Measurements from ENCODE around the gene NPIPB8.
"Not testable (repeated sequence)": the region's sequence is repeated elsewhere in the genome, so short reads cannot be mapped to it uniquely, and the experiment has no call there.

NPIPB8 gene

DNA sequence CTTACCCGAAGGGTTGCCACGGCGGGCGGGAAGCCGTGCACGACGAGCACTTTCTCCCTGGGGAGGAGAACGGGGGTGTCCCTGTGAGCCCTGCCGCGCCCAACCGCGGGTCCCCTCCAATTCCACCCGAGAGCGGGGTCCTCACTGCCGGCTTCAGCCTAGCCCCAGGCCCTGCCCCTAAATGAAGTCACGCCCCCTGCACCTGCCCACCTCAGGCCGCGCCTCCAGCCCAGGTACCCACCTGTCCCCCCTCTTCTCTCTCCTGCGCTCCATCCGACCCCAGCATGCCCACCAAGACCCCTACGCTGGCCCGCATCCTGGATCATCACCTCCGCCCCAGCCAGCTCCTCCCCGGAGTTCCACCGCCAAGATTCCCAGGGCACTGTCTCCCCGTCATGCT lies 24.0 kb upstream of the NPIPB8 start:
- not testable (repeated sequence) for H3K36me3 ChIP-seq (ENCODE audit: control insufficient read depth, insufficient read depth, low read length); H3K4me1 ChIP-seq (ENCODE audit: control insufficient read depth, insufficient read depth, low read length); H3K27ac ChIP-seq (ENCODE audit: insufficient read depth, low read depth, low read length, poor library complexity, severe bottlenecking); H3K27me3 ChIP-seq (ENCODE audit: control insufficient read depth, insufficient read depth, low read length, poor library complexity, severe bottlenecking); H3K9me3 ChIP-seq (ENCODE audit: control insufficient read depth, low read length); H3K4me3 ChIP-seq (ENCODE audit: insufficient read depth, low read depth, low read length)
- no CpG with 5 or more reads among the region's 26 CpGs for WGBS, 2 experiments

- H3K9me3 ChIP-seq (ENCODE audit: control insufficient read depth, low read length); H3K36me3 ChIP-seq (ENCODE audit: control insufficient read depth, insufficient read depth, low read length); H3K27me3 ChIP-seq (ENCODE audit: control insufficient read depth, insufficient read depth, low read length, poor library complexity, severe bottlenecking); H3K27ac ChIP-seq (ENCODE audit: insufficient read depth, low read depth, low read length, poor library complexity, severe bottlenecking); H3K4me1 ChIP-seq (ENCODE audit: control insufficient read depth, insufficient read depth, low read length); H3K4me3 ChIP-seq (ENCODE audit: insufficient read depth, low read depth, low read length): not testable (repeated sequence)
- 88 to 94% methylated on average over 5 to 6 of the region's 16 CpGs for WGBS, 2 experiments
These were observed 23.3 kb upstream of the NPIPB8 start for GRCh38 chr16:28614561-28614960.

GRCh38 chr16:28615486-28616223 lies 22.2 kb upstream of the NPIPB8 start:
- not testable (repeated sequence) for H3K4me3 ChIP-seq (ENCODE audit: insufficient read depth, low read depth, low read length); H3K27me3 ChIP-seq (ENCODE audit: control insufficient read depth, insufficient read depth, low read length, poor library complexity, severe bottlenecking); H3K4me1 ChIP-seq (ENCODE audit: control insufficient read depth, insufficient read depth, low read length); H3K36me3 ChIP-seq (ENCODE audit: control insufficient read depth, insufficient read depth, low read length); H3K9me3 ChIP-seq (ENCODE audit: control insufficient read depth, low read length); H3K27ac ChIP-seq (ENCODE audit: insufficient read depth, low read depth, low read length, poor library complexity, severe bottlenecking)
- WGBS, 2 experiments: 60 to 62% methylated on average over 13 to 14 of the region's 24 CpGs

- not testable (repeated sequence) for H3K36me3 ChIP-seq (ENCODE audit: control insufficient read depth, insufficient read depth, low read length); H3K9me3 ChIP-seq (ENCODE audit: control insufficient read depth, low read length); H3K4me1 ChIP-seq (ENCODE audit: control insufficient read depth, insufficient read depth, low read length); H3K27ac ChIP-seq (ENCODE audit: insufficient read depth, low read depth, low read length, poor library complexity, severe bottlenecking); H3K4me3 ChIP-seq (ENCODE audit: insufficient read depth, low read depth, low read length); H3K27me3 ChIP-seq (ENCODE audit: control insufficient read depth, insufficient read depth, low read length, poor library complexity, severe bottlenecking)
- WGBS, 2 experiments: 93 to 94% methylated on average over 7 of the region's 7 CpGs
These were observed 21.7 kb upstream of the NPIPB8 start for GRCh38 chr16:28616224-28616577.

DNA sequence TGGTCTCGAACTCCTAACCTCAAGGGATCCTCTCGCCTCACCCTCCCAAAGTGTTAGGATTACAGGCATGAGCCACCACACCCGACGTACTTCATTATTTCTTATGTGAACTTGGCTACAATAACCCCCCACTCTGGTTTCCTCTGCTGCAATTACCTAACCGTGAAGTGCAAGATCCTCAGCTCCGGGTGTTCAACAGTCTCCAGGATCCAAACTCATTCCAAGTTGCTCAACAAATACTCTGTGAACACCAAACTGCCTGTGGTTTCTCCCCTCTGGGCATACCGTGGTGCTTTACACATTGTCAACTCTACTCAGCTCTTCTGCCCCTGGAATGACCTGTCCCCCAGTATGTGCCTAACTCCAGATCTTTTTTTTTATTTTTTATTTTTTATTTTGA lies 21.2 kb upstream of the NPIPB8 start:
- no peaks in the 10 kb centered on the region for H3K36me3 ChIP-seq (ENCODE audit: control insufficient read depth, insufficient read depth, low read length)
- no peaks in the 10 kb centered on the region for H3K27me3 ChIP-seq (ENCODE audit: control insufficient read depth, insufficient read depth, low read length, poor library complexity, severe bottlenecking)
- H3K4me1 ChIP-seq (ENCODE audit: control insufficient read depth, insufficient read depth, low read length): peaks cover 6% of the 10 kb centered on the region
- WGBS, 2 experiments: 89 to 93% methylated on average over 7 of the region's 7 CpGs
- no peaks in the 10 kb centered on the region for H3K9me3 ChIP-seq (ENCODE audit: control insufficient read depth, low read length)
- H3K4me3 ChIP-seq (ENCODE audit: insufficient read depth, low read depth, low read length): no peak overlapping the region
- H3K27ac ChIP-seq (ENCODE audit: insufficient read depth, low read depth, low read length, poor library complexity, severe bottlenecking): no peak overlapping the region

DNA sequence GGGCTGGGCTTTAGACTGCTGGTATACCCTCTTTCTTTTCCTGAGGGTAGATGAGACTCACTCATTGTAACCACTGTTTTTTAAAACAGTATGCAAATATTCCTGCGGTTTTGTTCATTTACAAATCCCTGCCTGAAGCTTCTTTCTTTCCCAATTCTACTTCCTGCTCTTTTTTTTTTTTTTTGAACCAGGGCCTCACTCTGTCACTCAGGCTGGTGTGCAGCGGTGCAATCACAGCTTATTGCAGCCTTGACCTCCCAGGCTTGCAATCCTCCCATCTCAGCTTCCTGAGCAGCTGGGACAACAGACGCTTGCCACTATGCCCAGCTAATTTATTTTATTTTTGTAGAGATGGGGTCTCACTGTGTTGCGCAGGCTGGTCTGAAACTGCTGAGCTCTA lies 20.0 kb upstream of the NPIPB8 start:
- Histone ChIP-seq H3K4me1 (ENCODE audit: control insufficient read depth, insufficient read depth, low read length) (peaks cover 8% of the 10 kb centered on the region), H3K36me3 (ENCODE audit: control insufficient read depth, insufficient read depth, low read length) (no peaks in the 10 kb centered on the region), H3K9me3 (ENCODE audit: control insufficient read depth, low read length) (no peaks in the 10 kb centered on the region), H3K4me3 (ENCODE audit: insufficient read depth, low read depth, low read length) (no peak overlapping the region), H3K27me3 (ENCODE audit: control insufficient read depth, insufficient read depth, low read length, poor library complexity, severe bottlenecking) (no peaks in the 10 kb centered on the region), H3K27ac (ENCODE audit: insufficient read depth, low read depth, low read length, poor library complexity, severe bottlenecking) (no peak overlapping the region)
- 57 to 58% methylated on average over 4 of the region's 4 CpGs for WGBS, 2 experiments

GRCh38 chr16:28620316-28620715 lies 17.5 kb upstream of the NPIPB8 start:
- H3K27me3 ChIP-seq (ENCODE audit: control insufficient read depth, insufficient read depth, low read length, poor library complexity, severe bottlenecking); H3K4me1 ChIP-seq (ENCODE audit: control insufficient read depth, insufficient read depth, low read length); H3K36me3 ChIP-seq (ENCODE audit: control insufficient read depth, insufficient read depth, low read length); H3K9me3 ChIP-seq (ENCODE audit: control insufficient read depth, low read length); H3K27ac ChIP-seq (ENCODE audit: insufficient read depth, low read depth, low read length, poor library complexity, severe bottlenecking); H3K4me3 ChIP-seq (ENCODE audit: insufficient read depth, low read depth, low read length): not testable (repeated sequence)
- 96% methylated on average over 1 of the region's 1 CpG for WGBS, 2 experiments

DNA sequence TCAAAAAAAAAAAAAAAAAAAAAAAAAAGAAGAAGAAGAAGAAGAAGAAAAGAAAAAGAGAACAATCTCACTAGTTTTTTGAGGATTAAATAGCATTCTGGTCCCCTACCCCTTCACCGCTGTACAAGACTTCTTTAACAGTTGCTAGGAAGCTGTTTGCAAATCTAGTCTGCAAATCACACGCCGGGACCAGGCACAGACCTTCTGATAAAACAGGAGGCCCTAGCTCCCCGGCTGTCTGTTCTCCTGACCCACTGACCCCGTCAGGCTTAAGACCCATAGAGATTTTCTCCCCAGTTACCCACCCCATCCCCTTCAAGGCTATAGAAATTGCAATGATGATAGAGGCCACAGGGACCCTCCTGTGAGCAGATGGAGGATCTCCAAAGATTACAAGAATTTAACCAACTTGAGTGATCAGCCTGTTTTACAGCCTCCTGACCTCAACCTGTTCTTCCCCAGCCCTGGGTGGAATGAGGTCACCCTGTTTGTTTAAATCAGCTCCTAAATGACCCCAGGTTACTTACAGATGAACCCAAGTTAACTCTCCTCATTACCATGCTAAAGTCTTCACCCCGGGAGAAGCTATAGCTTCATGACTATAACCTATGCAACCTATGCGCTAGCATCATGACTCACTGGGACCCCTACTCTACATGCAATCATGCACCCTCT lies 16.2 kb upstream of the NPIPB8 start:
- Histone ChIP-seq H3K27ac (ENCODE audit: insufficient read depth, low read depth, low read length, poor library complexity, severe bottlenecking) (no peak overlapping the region), H3K4me1 (ENCODE audit: control insufficient read depth, insufficient read depth, low read length) (peaks cover 8% of the 10 kb centered on the region), H3K9me3 (ENCODE audit: control insufficient read depth, low read length) (no peaks in the 10 kb centered on the region), H3K4me3 (ENCODE audit: insufficient read depth, low read depth, low read length) (no peak overlapping the region), H3K27me3 (ENCODE audit: control insufficient read depth, insufficient read depth, low read length, poor library complexity, severe bottlenecking) (no peaks in the 10 kb centered on the region), H3K36me3 (ENCODE audit: control insufficient read depth, insufficient read depth, low read length) (no peaks in the 10 kb centered on the region)
- WGBS, 2 experiments: 70 to 77% methylated on average over 7 of the region's 7 CpGs

DNA sequence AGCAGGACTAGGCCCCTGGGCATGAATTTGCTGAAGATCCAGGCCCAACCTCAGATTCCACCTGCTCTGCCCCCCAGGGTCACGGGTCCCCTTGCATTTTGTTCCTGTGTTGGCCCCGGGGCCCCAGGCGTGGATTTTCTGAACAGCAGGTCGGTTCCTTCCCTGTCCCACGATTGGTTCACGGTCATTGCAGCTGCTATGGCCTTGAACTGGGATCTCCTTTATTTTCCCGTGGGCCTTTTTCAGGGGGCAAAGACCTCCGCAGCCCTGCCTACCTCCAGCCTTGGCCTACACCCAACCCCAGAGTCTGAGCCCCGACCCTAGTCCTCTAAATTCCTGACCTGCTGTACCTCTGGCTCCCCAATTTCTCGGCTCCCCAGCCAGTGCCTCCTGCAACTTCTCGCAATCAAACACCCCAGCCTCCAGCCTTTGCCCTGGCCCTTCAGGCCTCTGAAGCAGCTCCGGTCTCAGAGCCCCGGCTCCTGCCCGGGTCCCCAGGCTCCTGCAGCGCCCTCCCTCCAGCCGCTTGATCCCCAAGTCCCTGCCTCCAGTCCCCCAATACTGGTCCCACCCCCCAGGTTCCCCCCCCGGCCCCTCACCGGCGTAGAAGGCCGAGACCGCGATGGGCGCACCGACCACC lies 15.2 kb upstream of the NPIPB8 start:
- H3K36me3 ChIP-seq (ENCODE audit: control insufficient read depth, insufficient read depth, low read length); H3K4me1 ChIP-seq (ENCODE audit: control insufficient read depth, insufficient read depth, low read length); H3K27ac ChIP-seq (ENCODE audit: insufficient read depth, low read depth, low read length, poor library complexity, severe bottlenecking); H3K27me3 ChIP-seq (ENCODE audit: control insufficient read depth, insufficient read depth, low read length, poor library complexity, severe bottlenecking); H3K4me3 ChIP-seq (ENCODE audit: insufficient read depth, low read depth, low read length); H3K9me3 ChIP-seq (ENCODE audit: control insufficient read depth, low read length): not testable (repeated sequence)
- WGBS, 2 experiments: 94 to 96% methylated on average over 24 of the region's 24 CpGs

DNA sequence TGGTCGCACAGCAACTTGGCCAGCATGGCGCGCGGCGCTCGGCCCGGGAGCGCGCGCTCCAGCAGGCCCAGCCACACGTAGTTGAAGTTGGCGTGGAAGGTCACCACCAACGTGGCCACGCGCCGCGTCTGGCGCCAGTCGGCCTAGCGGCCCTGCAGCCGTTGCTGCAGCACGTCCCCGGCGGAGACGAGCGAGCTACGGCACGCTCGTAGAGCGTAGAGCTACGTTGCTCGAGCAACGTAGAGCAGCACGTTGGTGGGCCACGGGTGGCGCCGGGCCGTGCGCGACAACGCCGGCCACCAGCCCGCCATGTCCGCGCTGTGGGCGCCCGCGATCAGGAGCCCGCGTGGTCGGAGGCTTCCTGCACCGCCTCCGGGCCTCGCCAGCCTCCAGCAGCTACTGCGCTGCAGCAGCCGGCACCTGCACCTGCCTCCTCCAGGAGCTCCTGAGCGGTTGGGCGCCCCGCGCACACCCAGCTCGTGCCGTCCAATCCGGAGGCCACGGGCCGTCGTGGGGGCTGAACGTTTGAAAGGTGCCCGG lies 14.6 kb upstream of the NPIPB8 start:
- Histone ChIP-seq H3K9me3 (ENCODE audit: control insufficient read depth, low read length) (no peaks in the 10 kb centered on the region), H3K27ac (ENCODE audit: insufficient read depth, low read depth, low read length, poor library complexity, severe bottlenecking) (no peak overlapping the region), H3K36me3 (ENCODE audit: control insufficient read depth, insufficient read depth, low read length) (no peaks in the 10 kb centered on the region), H3K4me3 (ENCODE audit: insufficient read depth, low read depth, low read length) (no peak overlapping the region), H3K4me1 (ENCODE audit: control insufficient read depth, insufficient read depth, low read length) (peaks cover 8% of the 10 kb centered on the region), H3K27me3 (ENCODE audit: control insufficient read depth, insufficient read depth, low read length, poor library complexity, severe bottlenecking) (no peaks in the 10 kb centered on the region)
- WGBS, 2 experiments: 96 to 97% methylated on average over 68 of the region's 68 CpGs
